ENCODE measurements around the gene DPT. TPM values are rescaled to one million over a fixed set of nuclear protein-coding genes. Genes with fewer than 3 reads are reported as not detected.

DPT gene
- total RNA-seq, 2 donors from 2014 or later, result not detected

DNA sequence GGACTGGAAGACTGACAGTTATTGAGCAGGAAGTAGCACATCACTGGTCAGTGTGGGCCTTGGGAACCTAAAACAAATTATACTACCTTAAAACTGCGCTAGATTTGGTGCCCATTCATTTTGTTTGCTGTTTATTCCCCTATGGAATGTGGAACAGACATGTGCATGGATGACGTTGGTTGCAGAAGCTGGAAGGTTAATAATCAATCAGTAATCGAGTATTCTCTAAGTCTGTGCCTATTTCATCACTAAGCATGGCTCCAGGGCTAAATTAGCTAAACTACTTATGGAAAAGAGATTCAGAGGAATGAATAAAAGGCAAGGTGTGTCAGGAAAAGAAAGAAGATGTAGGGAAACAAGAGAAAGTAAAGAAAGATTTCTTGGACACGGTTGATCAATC lies 33.5 kb upstream of the DPT start:
- Histone ChIP-seq H3K36me3 (ENCODE audit: control insufficient read depth, insufficient read depth, low read length) (no peaks in the 10 kb centered on the region), H3K9ac (ENCODE audit: extremely low read depth, low read length, poor library complexity, severe bottlenecking) (no peak overlapping the region), H3K27me3 (ENCODE audit: control insufficient read depth, insufficient read depth, low read length, poor library complexity, severe bottlenecking) (no peaks in the 10 kb centered on the region), H3K4me3 (ENCODE audit: low read length) (no peak overlapping the region), H3K9me3 (ENCODE audit: control insufficient read depth, low read length) (no peaks in the 10 kb centered on the region), H3K4me1 (ENCODE audit: control insufficient read depth, insufficient read depth, low read length) (peaks cover 6% of the 10 kb centered on the region), H3K27ac (ENCODE audit: low read depth, low read length) (no peak overlapping the region)
- TF ChIP-seq, protein P1, sequence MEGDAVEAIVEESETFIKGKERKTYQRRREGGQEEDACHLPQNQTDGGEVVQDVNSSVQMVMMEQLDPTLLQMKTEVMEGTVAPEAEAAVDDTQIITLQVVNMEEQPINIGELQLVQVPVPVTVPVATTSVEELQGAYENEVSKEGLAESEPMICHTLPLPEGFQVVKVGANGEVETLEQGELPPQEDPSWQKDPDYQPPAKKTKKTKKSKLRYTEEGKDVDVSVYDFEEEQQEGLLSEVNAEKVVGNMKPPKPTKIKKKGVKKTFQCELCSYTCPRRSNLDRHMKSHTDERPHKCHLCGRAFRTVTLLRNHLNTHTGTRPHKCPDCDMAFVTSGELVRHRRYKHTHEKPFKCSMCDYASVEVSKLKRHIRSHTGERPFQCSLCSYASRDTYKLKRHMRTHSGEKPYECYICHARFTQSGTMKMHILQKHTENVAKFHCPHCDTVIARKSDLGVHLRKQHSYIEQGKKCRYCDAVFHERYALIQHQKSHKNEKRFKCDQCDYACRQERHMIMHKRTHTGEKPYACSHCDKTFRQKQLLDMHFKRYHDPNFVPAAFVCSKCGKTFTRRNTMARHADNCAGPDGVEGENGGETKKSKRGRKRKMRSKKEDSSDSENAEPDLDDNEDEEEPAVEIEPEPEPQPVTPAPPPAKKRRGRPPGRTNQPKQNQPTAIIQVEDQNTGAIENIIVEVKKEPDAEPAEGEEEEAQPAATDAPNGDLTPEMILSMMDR (conservative IDR thresholded peaks at IDR 0.05), result no peak
- Mint-ChIP-seq H3K27ac (no peak overlapping the region), H3K36me3 (ENCODE audit: low read depth) (no peaks in the 10 kb centered on the region), H3K4me3 (no peak overlapping the region), H3K9me3 (no peaks in the 10 kb centered on the region), H3K4me1 (peaks cover 6% of the 10 kb centered on the region), H3K27me3 (ENCODE audit: insufficient read depth) (peaks cover 4% of the 10 kb centered on the region)
- 94 to 95% methylated on average over 4 of the region's 4 CpGs for WGBS, 2 experiments (ENCODE audit: insufficient coverage in 1 of 2, insufficient read length in 1 of 2)
- DNase-seq, result no peak

DNA sequence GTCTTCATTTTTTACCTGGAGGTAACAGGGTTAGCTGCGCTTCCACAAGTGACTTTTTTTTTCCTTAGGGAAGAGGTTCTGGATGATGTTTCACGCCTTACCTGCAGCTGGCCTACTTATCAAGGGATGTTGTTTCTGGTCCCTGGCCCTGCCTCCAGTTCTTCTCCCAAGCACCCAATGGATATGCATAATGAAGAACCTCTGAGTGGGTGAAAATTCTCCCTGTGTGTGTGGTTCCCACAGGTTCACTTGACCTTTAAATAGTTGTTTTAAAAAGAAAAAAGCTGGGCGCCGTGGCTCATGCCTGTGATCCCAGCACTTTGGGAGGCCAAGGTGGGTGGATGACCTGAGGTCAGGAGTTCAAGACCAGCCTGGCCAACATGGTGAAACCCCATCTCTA lies 31.8 kb upstream of the DPT start:
- DNase-seq, result no peak
- H3K4me3 ChIP-seq (ENCODE audit: low read length), result no peak overlapping the region
- no peaks in the 10 kb centered on the region for H3K4me1 Mint-ChIP-seq
- H3K9ac ChIP-seq (ENCODE audit: extremely low read depth, low read length, poor library complexity, severe bottlenecking), result no peak overlapping the region
- H3K9me3 ChIP-seq (ENCODE audit: control insufficient read depth, low read length), result no peaks in the 10 kb centered on the region
- H3K27ac Mint-ChIP-seq, result no peak overlapping the region
- H3K4me3 Mint-ChIP-seq, result no peak overlapping the region
- H3K36me3 Mint-ChIP-seq (ENCODE audit: low read depth), result no peaks in the 10 kb centered on the region
- H3K27me3 ChIP-seq (ENCODE audit: control insufficient read depth, insufficient read depth, low read length, poor library complexity, severe bottlenecking), result no peaks in the 10 kb centered on the region
- H3K9me3 Mint-ChIP-seq, result no peaks in the 10 kb centered on the region
- H3K4me1 ChIP-seq (ENCODE audit: control insufficient read depth, insufficient read depth, low read length), result no peaks in the 10 kb centered on the region
- peaks cover 4% of the 10 kb centered on the region for H3K27me3 Mint-ChIP-seq (ENCODE audit: insufficient read depth)
- 95 to 100% methylated on average over 2 to 4 of the region's 4 CpGs for WGBS, 2 experiments (ENCODE audit: insufficient coverage in 1 of 2, insufficient read length in 1 of 2)
- H3K27ac ChIP-seq (ENCODE audit: low read depth, low read length), result no peak overlapping the region
- no peaks in the 10 kb centered on the region for H3K36me3 ChIP-seq (ENCODE audit: control insufficient read depth, insufficient read depth, low read length)
- TF ChIP-seq, protein P1 (conservative IDR thresholded peaks at IDR 0.05), result no peak

DNA sequence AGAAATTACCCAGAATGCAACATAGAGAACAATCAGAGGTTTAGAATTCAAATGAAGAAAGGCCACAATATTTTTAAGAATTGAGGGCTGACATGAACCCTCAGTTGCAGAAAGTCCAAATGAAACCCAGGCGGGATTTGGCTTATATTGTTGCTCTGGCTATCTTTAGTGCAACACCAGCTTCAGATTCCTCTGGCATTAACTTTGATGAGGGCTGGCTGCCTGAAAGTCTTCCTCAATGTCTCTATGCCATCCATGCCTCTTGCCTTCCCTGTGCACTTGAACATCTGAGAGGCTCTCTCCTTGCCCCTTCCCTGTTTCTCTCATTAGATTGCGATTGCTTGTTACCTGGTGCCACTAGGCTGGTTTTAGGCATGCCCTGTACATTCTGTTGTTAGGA lies 31.2 kb upstream of the DPT start:
- WGBS, 2 experiments (ENCODE audit: insufficient coverage in 1 of 2, insufficient read length in 1 of 2), result 94 to 96% methylated on average over 2 of the region's 2 CpGs
- Histone ChIP-seq H3K9ac (ENCODE audit: extremely low read depth, low read length, poor library complexity, severe bottlenecking) (no peak overlapping the region), H3K9me3 (ENCODE audit: control insufficient read depth, low read length) (no peaks in the 10 kb centered on the region), H3K27ac (ENCODE audit: low read depth, low read length) (no peak overlapping the region), H3K36me3 (ENCODE audit: control insufficient read depth, insufficient read depth, low read length) (no peaks in the 10 kb centered on the region), H3K27me3 (ENCODE audit: control insufficient read depth, insufficient read depth, low read length, poor library complexity, severe bottlenecking) (no peaks in the 10 kb centered on the region), H3K4me1 (ENCODE audit: control insufficient read depth, insufficient read depth, low read length) (no peaks in the 10 kb centered on the region), H3K4me3 (ENCODE audit: low read length) (no peak overlapping the region)
- Mint-ChIP-seq H3K4me1 (no peaks in the 10 kb centered on the region), H3K36me3 (ENCODE audit: low read depth) (no peaks in the 10 kb centered on the region), H3K27ac (no peak overlapping the region), H3K27me3 (ENCODE audit: insufficient read depth) (peaks cover 4% of the 10 kb centered on the region), H3K9me3 (no peaks in the 10 kb centered on the region), H3K4me3 (no peak overlapping the region)
- TF ChIP-seq, protein P1 (conservative IDR thresholded peaks at IDR 0.05), result no peak
- no peak for DNase-seq
